HEK293T (cell line): ENCODE data around the gene MCCC1.

ENCODE experiments used
- CTCF ChIA-PET: fragments of 350-600 bp; formaldehyde crosslinking; extraction: SDS; loops from one replicate; lab custom pipeline; 2021; ENCODE audit warnings: antibody characterized with exemption, inconsistent platforms; lab: Yijun Ruan, JAX
- POLR2A ChIA-PET: fragments of 350-600 bp; formaldehyde crosslinking; extraction: SDS; loops from one replicate; lab custom pipeline; 2020; ENCODE audit warnings: antibody characterized with exemption, inconsistent platforms; lab: Yijun Ruan, JAX
- DNase-seq: peaks from one replicate; pipeline ENCODE4 v3.0.0; 2012; ENCODE audit warnings: mixed read lengths; ENCODE audit errors: extremely low spot score
- ARNT ChIP-seq: fragments of 450-650 bp; IDR thresholded peaks from 2 replicates; pipeline ENCODE4 v1.6.1; 2017; ENCODE audit warnings: mild to moderate bottlenecking
- BHLHE40 ChIP-seq: fragments of 450-650 bp; IDR thresholded peaks from 2 replicates; pipeline ENCODE4 v1.6.1; 2016; ENCODE audit warnings: mild to moderate bottlenecking, moderate library complexity, borderline replicate concordance
- CTBP1 ChIP-seq: fragments of 450-650 bp; IDR thresholded peaks from 2 replicates; pipeline ENCODE4 v1.6.1; 2016; ENCODE audit warnings: borderline replicate concordance
- ELF4 ChIP-seq: fragments of 450-650 bp; IDR thresholded peaks from 2 replicates; pipeline ENCODE4 v1.6.1; 2017; ENCODE audit warnings: antibody characterized with exemption
- FOXA1 ChIP-seq: fragments of 450-650 bp; IDR thresholded peaks from 2 replicates; pipeline ENCODE4 v1.6.1; 2016; ENCODE audit warnings: mild to moderate bottlenecking
- FOXK2 ChIP-seq: fragments of 450-650 bp; IDR thresholded peaks from 2 replicates; pipeline ENCODE4 v1.6.1; 2016; ENCODE audit warnings: mild to moderate bottlenecking
- FOXM1 ChIP-seq: fragments of 450-650 bp; IDR thresholded peaks from 2 replicates; pipeline ENCODE4 v1.6.1; 2017; ENCODE audit warnings: mild to moderate bottlenecking, borderline replicate concordance
- HDGF ChIP-seq: fragments of 450-650 bp; IDR thresholded peaks from 2 replicates; pipeline ENCODE4 v1.6.1; 2017; ENCODE audit warnings: antibody characterized with exemption, borderline replicate concordance
- L3MBTL2 ChIP-seq: fragments of 450-650 bp; conservative IDR thresholded peaks from 2 replicates; pipeline ENCODE4 v1.6.1; 2016; ENCODE audit warnings: mild to moderate bottlenecking
- LEF1 ChIP-seq: fragments of 450-650 bp; IDR thresholded peaks from 2 replicates; pipeline ENCODE4 v1.6.1; 2017; ENCODE audit warnings: mild to moderate bottlenecking, borderline replicate concordance
- NFRKB ChIP-seq: fragments of 450-650 bp; IDR thresholded peaks from 2 replicates; pipeline ENCODE4 v1.6.1; 2016; ENCODE audit warnings: mild to moderate bottlenecking, moderate library complexity
- PKNOX1 ChIP-seq: fragments of 450-650 bp; IDR thresholded peaks from 2 replicates; pipeline ENCODE4 v1.6.1; 2016
- SP1 ChIP-seq: fragments of 450-650 bp; IDR thresholded peaks from 2 replicates; pipeline ENCODE4 v1.6.1; 2017
- SUZ12 ChIP-seq: fragments of 450-650 bp; IDR thresholded peaks from 2 replicates; pipeline ENCODE4 v1.6.1; 2016; ENCODE audit warnings: mild to moderate bottlenecking
- TARDBP ChIP-seq: fragments of 450-650 bp; IDR thresholded peaks from 2 replicates; pipeline ENCODE4 v1.6.1; 2016
- ZNF384 ChIP-seq: fragments of 450-650 bp; IDR thresholded peaks from 2 replicates; pipeline ENCODE4 v1.6.1; 2016

MCCC1 gene

DNA sequence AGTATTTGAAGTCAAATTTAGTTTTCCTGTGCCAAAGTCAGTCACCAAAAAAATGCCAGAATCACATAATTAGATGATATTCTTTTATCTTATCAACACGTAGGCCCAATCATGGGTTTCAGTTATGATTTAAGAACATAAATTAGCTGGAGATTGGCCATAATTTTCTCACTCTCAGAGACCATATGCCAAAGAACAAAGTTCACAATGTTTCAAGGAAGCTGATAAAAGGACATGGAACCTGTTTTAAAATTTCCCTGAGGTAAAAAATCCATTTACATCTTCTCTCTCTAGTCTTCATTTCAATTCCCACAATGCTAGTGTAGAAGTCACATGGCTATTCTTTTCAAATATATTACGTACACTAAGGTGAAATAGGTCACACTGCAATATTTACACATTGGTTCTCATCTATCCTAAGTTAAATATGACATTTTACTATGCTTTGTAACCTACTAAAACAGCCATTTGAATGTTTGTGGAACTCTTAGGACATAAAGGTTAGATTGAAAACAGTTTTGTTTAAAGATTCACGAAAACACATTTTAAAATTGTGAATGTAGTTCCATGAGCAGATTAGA lies 76.3 kb downstream of the MCCC1 start:
- POLR2A ChIA-PET = no interaction called here
- CTCF ChIA-PET = no interaction called here
- DNase-seq = no peak
- no peak for TF ChIP-seq FOXA1
- no peak for TF ChIP-seq ELF4
- TF ChIP-seq BHLHE40 = no peak

- no peak for TF ChIP-seq BHLHE40
- no peak for TF ChIP-seq ARNT
- no peak for TF ChIP-seq FOXA1
- no peak for TF ChIP-seq SUZ12
- no peak for TF ChIP-seq L3MBTL2
- no peak for TF ChIP-seq LEF1
- TF ChIP-seq HDGF = no peak
- no peak for TF ChIP-seq CTBP1
- TF ChIP-seq FOXM1 = no peak
- no peak for TF ChIP-seq ZNF384
- TF ChIP-seq TARDBP = no peak
- CTCF ChIA-PET = no interaction called here
- POLR2A ChIA-PET = no interaction called here
- no peak for DNase-seq
These were observed 80.7 kb downstream of the MCCC1 start for GRCh38 chr3:183018421-183019192.

DNA sequence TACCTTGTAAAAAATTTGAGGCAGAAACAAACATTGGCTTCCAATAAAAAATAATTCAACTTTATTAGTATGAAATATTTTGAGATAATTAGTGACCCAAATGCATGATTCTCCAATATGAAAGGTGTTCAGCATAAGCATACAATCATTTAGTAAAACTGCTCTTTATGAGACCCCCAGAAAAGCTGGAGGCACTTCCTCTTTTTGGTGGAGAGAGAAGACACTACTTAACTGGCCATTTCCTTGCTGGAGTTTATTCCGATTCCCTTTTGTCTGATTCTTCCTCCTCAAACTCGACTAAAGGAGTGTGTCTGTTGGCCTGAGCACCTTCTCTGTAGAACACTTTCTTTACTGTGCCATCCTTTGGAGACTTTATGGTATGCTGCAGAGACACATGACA lies 84.1 kb downstream of the MCCC1 start:
- ChIA-PET POLR2A (no interaction called here), CTCF (no interaction called here)
- no peak for TF ChIP-seq BHLHE40
- TF ChIP-seq ARNT = no peak
- TF ChIP-seq ELF4 = no peak
- no peak for TF ChIP-seq HDGF
- no peak for TF ChIP-seq L3MBTL2
- TF ChIP-seq FOXM1 = no peak
- no peak for TF ChIP-seq SUZ12
- no peak for TF ChIP-seq NFRKB
- no peak for TF ChIP-seq ZNF384
- no peak for TF ChIP-seq FOXA1
- TF ChIP-seq SP1 = no peak
- TF ChIP-seq FOXK2 = no peak
- no peak for TF ChIP-seq TARDBP
- TF ChIP-seq LEF1 = no peak
- TF ChIP-seq PKNOX1 = no peak
- no peak for DNase-seq

- ChIA-PET CTCF (no interaction called here), POLR2A (no interaction called here)
- TF ChIP-seq ELF4 (no peak), SUZ12 (no peak), BHLHE40 (no peak), HDGF (no peak), L3MBTL2 (no peak), FOXA1 (no peak), PKNOX1 (no peak), FOXM1 (no peak), SP1 (no peak), ARNT (no peak), FOXK2 (no peak), CTBP1 (no peak), LEF1 (no peak), TARDBP (no peak)
- DNase-seq = no peak
These were observed 85.4 kb downstream of the MCCC1 start for GRCh38 chr3:183013856-183014255.

- POLR2A ChIA-PET = no interaction called here
- DNase-seq = no peak
- TF ChIP-seq CTBP1 = no peak
- TF ChIP-seq TARDBP = no peak
- CTCF ChIA-PET = no interaction called here
These were observed 86.2 kb downstream of the MCCC1 start for GRCh38 chr3:183013074-183013473.

DNA sequence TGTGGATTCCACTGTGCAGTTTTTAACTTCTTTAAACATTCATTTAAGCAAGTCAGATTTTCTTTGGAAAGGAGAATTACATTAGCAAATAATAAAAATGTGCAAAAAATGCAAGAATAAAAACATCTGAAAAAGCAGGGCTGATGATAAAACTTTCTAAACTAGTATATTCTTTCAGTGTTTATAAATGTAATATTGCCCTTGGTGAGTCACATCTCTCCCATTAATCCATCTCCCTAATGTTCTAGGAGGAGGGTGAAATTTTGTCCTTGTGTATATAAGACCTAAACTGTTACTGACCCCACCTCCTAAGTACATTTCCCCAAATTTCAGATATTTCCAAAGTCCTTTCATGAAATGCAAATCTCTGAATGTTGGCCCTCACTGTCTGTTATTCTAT lies 90.5 kb downstream of the MCCC1 start:
- TF ChIP-seq HDGF (no peak), ELF4 (no peak), SP1 (no peak), FOXK2 (no peak), PKNOX1 (no peak), TARDBP (no peak), ARNT (no peak), ZNF384 (no peak), NFRKB (no peak), L3MBTL2 (no peak), LEF1 (no peak)
- DNase-seq = no peak
- CTCF ChIA-PET = no interaction called here
- POLR2A ChIA-PET = no interaction called here

- TF ChIP-seq FOXA1 = no peak
- no peak for TF ChIP-seq ZNF384
- TF ChIP-seq SP1 = no peak
- no peak for TF ChIP-seq HDGF
- TF ChIP-seq BHLHE40 = no peak
- TF ChIP-seq FOXM1 = no peak
- TF ChIP-seq LEF1 = no peak
- no peak for TF ChIP-seq ARNT
- TF ChIP-seq CTBP1 = no peak
- TF ChIP-seq NFRKB = no peak
- TF ChIP-seq TARDBP = no peak
- TF ChIP-seq PKNOX1 = no peak
- no peak for TF ChIP-seq SUZ12
- no peak for TF ChIP-seq FOXK2
- no peak for DNase-seq
- CTCF ChIA-PET = no interaction called here
- POLR2A ChIA-PET = no interaction called here
These were observed 91.0 kb downstream of the MCCC1 start for GRCh38 chr3:183008303-183008702.
